GM12801 (cell line): Measurements from ENCODE around the gene DCDC2C.

ENCODE experiments used
- TF ChIP-seq, protein P1 (sequence below): IDR thresholded peaks from one replicate; pipeline ENCODE4 v1.5.1; 2011; ENCODE audit warnings: control low read depth; ENCODE audit not compliant: insufficient read length; ENCODE audit errors: extremely low read depth

DCDC2C gene

DNA sequence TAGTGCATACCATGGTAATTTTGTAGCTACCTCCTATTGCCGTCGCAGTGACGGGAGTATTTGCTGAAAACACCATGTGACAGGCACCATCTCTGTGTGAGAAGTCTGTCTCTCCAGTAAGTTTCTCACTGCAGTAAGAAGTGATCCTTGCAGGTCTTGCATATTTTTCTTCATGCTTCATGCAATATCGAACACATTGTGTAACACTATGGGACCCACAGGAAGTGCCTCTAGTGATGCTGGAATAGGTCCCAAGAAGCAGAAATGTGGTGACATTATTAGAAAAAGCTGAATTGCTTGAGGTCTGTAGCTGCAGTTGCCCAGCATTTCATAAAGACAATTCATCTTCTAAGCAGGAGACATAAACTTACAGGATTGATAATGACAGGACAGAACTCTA, 167.6 kb downstream of the DCDC2C start:
- TF ChIP-seq, protein P1, sequence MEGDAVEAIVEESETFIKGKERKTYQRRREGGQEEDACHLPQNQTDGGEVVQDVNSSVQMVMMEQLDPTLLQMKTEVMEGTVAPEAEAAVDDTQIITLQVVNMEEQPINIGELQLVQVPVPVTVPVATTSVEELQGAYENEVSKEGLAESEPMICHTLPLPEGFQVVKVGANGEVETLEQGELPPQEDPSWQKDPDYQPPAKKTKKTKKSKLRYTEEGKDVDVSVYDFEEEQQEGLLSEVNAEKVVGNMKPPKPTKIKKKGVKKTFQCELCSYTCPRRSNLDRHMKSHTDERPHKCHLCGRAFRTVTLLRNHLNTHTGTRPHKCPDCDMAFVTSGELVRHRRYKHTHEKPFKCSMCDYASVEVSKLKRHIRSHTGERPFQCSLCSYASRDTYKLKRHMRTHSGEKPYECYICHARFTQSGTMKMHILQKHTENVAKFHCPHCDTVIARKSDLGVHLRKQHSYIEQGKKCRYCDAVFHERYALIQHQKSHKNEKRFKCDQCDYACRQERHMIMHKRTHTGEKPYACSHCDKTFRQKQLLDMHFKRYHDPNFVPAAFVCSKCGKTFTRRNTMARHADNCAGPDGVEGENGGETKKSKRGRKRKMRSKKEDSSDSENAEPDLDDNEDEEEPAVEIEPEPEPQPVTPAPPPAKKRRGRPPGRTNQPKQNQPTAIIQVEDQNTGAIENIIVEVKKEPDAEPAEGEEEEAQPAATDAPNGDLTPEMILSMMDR: no peak

DNA sequence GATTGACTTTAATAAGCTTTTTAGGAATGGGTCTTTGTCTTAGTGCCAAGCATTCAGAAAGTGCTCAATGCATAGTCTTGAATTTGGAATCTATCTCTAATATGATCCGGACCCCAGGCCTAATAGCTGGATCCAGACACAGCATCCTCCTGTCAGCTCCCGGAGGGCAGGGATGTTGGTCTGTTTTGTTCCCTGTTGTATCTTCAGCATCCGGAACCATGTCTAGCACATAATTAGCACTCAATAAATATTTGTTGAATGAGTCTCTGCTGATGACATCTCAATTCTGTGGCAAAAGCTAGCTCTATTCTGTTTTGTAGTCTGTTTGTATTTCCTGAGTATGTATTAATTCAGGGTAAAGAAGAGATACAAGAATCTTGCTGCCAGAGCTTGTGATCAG, 169.1 kb downstream of the DCDC2C start:
- TF ChIP-seq, protein P1: no peak

DNA sequence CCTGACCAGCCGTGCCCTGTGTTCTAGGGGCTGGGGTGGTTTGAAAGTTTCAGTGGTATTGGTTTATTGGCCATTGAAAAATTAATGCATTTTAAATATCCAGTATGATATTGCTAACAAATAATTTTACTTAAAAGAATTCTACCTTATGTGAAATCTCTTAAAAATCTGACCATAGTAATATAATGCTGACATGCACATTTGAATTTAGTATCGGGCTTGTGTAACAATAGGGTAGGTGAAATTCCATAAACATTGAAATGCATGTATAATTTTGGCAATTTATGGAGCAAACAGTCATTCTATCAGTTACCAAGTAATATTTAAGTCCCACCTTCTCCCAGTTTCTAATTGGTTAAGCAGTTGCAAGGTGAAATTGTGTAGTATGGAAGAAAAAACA, 170.5 kb downstream of the DCDC2C start:
- TF ChIP-seq, protein P1: no peak

DNA sequence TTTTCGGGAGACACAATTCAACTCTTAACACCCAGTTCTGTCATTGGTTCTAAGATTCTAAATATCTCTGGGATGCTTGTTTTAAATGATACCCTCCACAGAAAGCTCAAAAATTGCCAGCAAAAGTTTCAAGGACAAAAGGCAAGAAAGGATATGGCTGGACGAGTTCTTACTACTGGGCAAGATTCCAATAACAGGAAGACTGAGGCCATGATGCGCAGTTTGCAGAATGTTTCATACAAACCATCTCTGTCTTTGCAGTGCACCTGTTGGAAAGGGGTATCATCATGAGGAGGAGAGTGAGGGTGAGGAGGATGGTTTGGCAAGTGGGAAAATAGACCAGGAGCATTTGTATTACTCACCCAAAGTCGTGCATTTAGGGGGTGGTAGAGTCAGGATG, 172.8 kb downstream of the DCDC2C start:
- TF ChIP-seq, protein P1: no peak

DNA sequence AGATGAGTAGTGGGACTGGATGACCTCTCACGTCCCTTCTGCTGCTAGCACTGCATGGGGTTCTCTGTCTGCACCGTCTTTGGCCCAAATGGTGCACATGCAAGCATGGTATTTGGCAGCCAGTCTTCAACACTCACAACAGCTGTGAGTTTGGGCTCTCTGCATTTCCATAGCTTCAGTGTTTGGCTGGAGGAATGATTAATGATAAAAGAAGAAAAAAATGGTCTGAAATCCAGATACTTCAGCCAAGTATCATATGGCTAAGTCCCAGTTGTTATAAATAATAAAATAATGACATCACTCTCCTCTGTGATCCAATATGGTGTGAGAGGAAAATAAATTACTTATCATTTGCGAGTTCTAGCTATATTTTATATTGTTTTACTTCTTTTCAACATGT, 173.3 kb downstream of the DCDC2C start:
- TF ChIP-seq, protein P1: no peak

DNA sequence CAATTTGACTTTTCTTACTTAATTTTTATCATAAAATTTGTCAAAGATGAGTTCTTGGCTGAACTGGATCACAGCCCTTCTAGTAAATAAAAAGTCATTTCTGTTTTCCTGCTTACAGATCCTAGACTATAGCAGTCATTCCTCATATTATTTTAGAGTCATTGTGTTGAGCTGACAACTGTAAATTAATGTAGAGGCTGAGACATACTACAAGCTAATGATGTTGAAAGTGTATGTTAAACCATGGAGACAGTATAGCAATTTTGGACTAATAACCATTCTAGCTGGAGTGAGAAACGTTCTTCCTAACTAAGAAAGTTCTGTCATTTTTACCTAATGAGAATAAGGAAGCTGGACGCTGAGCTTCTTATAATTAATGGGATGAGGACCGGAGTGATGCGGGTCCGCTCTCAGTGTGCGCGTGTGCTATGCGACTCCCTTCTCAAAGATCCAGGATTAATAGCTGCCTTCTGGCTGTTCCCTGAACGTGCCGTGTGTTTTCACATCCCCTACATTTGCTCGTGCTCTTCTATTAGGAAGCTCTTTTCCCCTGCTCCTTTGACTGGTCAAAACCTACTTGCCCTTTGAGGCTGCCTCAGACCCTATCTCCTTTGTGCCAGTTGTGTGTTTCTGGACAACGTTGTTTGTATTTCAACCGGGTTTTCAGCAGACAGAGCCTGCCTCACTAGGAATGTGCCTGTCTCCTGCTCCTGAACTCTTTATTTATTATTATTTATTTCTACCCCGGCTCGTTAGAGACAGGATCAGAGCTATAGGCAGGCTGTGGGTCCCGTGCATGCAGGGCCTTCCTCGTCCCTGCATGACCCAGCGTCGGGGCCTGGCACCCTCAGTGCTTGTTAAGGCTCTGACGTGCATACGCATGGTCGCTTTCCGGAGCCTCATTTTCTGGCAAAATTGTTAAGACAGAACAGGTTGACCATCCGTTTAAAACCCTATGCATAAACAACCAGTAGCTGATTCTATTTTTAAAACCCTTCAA, 182.6 kb downstream of the DCDC2C start:
- TF ChIP-seq, protein P1: no peak

DNA sequence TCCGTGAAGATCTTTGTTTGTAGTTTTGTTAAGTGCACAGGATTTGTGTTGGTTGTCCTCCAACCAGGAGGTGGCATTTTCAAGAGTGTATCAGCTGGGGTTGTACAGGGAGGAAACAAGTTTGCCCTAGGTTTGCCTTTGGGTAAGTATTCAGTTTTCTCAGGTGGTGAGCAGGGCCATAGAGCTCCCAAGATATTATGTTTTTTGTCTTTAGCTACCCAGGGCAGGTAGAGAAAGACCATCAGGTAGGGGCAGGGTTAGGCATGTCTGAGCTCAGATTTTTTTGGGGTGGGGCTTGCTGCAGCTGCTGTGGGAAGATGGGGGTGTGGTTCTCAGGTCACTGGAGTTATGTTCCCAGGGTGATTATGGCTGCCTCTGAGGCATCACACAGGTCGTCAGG, 191.6 kb downstream of the DCDC2C start:
- TF ChIP-seq, protein P1: no peak
